CD14-positive monocyte (primary cell): ENCODE results near the gene MMP2. TPM values are rescaled to one million over a fixed set of nuclear protein-coding genes. Genes with fewer than 3 reads are reported as not detected.

Experiments used
- DNase-seq, 3 donors: peaks; one replicate each; pipeline ENCODE4 v3.0.0-alpha.2; 2011 to 2022
- H2AFZ ChIP-seq: 2 replicates; pipeline ENCODE4 v1.6.0; 2012; ENCODE audit warnings: mild to moderate bottlenecking, low read depth, low read length, inconsistent platforms; ENCODE audit not compliant: insufficient read depth, poor library complexity, severe bottlenecking
- H3K27ac ChIP-seq, 2 donors: 1 replicate in 1 of 2; 2 replicates in 1 of 2; pipeline ENCODE4 v1.5.1; 2012 to 2013; ENCODE audit warnings: low read length in 2 of 2, control low read depth in 1 of 2, inconsistent platforms in 1 of 2, low read depth in 1 of 2, mild to moderate bottlenecking in 1 of 2
- H3K27me3 ChIP-seq, 2 donors: one replicate each; pipeline versions ENCODE4 v1.6.0 to v1.6.1; 2011 to 2013; ENCODE audit warnings: low read length in 2 of 2; ENCODE audit not compliant: control insufficient read depth in 2 of 2, insufficient read depth in 2 of 2
- H3K36me3 ChIP-seq, 2 donors: replicated peaks in 1 of 2; 1 replicate in 1 of 2; 2 replicates in 1 of 2; pipeline versions ENCODE4 v1.5.1 to v1.6.1; 2012 to 2013; ENCODE audit warnings: low read length in 2 of 2, control low read depth in 1 of 2, inconsistent platforms in 1 of 2, mild to moderate bottlenecking in 1 of 2; ENCODE audit not compliant: insufficient read depth in 2 of 2, control insufficient read depth in 1 of 2
- H3K4me1 ChIP-seq, 2 donors: 1 replicate in 1 of 2; 2 replicates in 1 of 2; pipeline versions ENCODE4 v1.5.1 to v1.6.1; 2012 to 2013; ENCODE audit warnings: low read length in 2 of 2, control low read depth in 1 of 2, inconsistent platforms in 1 of 2, mild to moderate bottlenecking in 1 of 2, moderate library complexity in 1 of 2; ENCODE audit not compliant: insufficient read depth in 2 of 2, control insufficient read depth in 1 of 2
- H3K4me2 ChIP-seq: replicated peaks from 2 replicates; pipeline ENCODE3; 2012; ENCODE audit warnings: low read length, moderate library complexity, mild to moderate bottlenecking; ENCODE audit not compliant: poor library complexity, severe bottlenecking; ENCODE audit errors: extremely low read depth
- H3K4me3 ChIP-seq, 3 experiments: fragments of 200-600 bp in 1 of 3; sonication (generic) in 1 of 3; replicated peaks in 1 of 3; 1 replicate in 2 of 3; 2 replicates in 1 of 3; pipeline ENCODE4 v1.5.1; 2011 to 2013; ENCODE audit warnings: low read length in 3 of 3, mild to moderate bottlenecking in 3 of 3, control low read depth in 2 of 3, low read depth in 2 of 3, inconsistent platforms in 1 of 3, moderate library complexity in 1 of 3
- H3K79me2 ChIP-seq: 2 replicates; pipeline ENCODE4 v1.6.0; 2012; ENCODE audit warnings: mild to moderate bottlenecking, control low read depth, inconsistent platforms, low read length, moderate library complexity; ENCODE audit not compliant: insufficient read depth
- H3K9ac ChIP-seq: 2 replicates; pipeline ENCODE4 v1.6.0; 2017; ENCODE audit warnings: low read length, mild to moderate bottlenecking; ENCODE audit not compliant: insufficient read depth, poor library complexity, severe bottlenecking
- H3K9me3 ChIP-seq, 2 donors: replicated peaks in 1 of 2; 1 replicate in 1 of 2; 2 replicates in 1 of 2; pipeline versions ENCODE4 v1.5.1 to v1.6.1; 2012 to 2013; ENCODE audit warnings: low read length in 2 of 2, control low read depth in 1 of 2; ENCODE audit not compliant: control insufficient read depth in 1 of 2, insufficient read depth in 1 of 2
- H4K20me1 ChIP-seq: 2 replicates; pipeline ENCODE4 v1.6.0; 2012; ENCODE audit warnings: mild to moderate bottlenecking, low read length, control low read depth, moderate library complexity; ENCODE audit not compliant: insufficient read depth
- H3K27ac Mint-ChIP-seq, 7 donors: one replicate each; pipeline ENCODE4 v1.8.0; 2020; ENCODE audit warnings: mild to moderate bottlenecking in 7 of 7, mixed read lengths in 7 of 7, moderate library complexity in 6 of 7, inconsistent platforms in 2 of 7
- H3K27me3 Mint-ChIP-seq, 3 donors: one replicate each; pipeline ENCODE4 v1.8.0; 2021 to 2022; ENCODE audit warnings: low read depth in 3 of 3, mild to moderate bottlenecking in 3 of 3, mixed read lengths in 3 of 3, moderate library complexity in 3 of 3, inconsistent platforms in 1 of 3
- H3K36me3 Mint-ChIP-seq, 2 donors: one replicate each; pipeline ENCODE4 v1.8.0; 2020; ENCODE audit warnings: mixed read lengths in 2 of 2, inconsistent platforms in 1 of 2, mild to moderate bottlenecking in 1 of 2
- H3K4me1 Mint-ChIP-seq: one replicate; pipeline ENCODE4 v1.8.0; 2020; ENCODE audit warnings: mild to moderate bottlenecking, mixed read lengths
- H3K4me3 Mint-ChIP-seq, 2 donors: one replicate each; pipeline ENCODE4 v1.8.0; 2020; ENCODE audit warnings: mild to moderate bottlenecking in 2 of 2, mixed read lengths in 2 of 2, moderate library complexity in 1 of 2
- H3K9me3 Mint-ChIP-seq, 7 donors: one replicate each; pipeline ENCODE4 v1.8.0; 2020 to 2022; ENCODE audit warnings: mixed read lengths in 7 of 7, mild to moderate bottlenecking in 6 of 7, moderate library complexity in 6 of 7, inconsistent platforms in 2 of 7
- WGBS: methylation state at CpG from one replicate; pipeline ENCODE4 v1.1.5; 2013; ENCODE audit warnings: missing lambda C conversion rate; ENCODE audit not compliant: insufficient coverage; 5-methylcytosine and 5-hydroxymethylcytosine counted together
- intact Hi-C, 2 donors: fragments of 100-400 bp; cut with micrococcal nuclease; formaldehyde crosslinking; loops; one replicate each; pipeline versions ENCODE4 v1.15.0 to v1.15.1; 2023
- polyA plus RNA-seq, 3 donors: library from polyadenylated mRNA; depleted of rRNA in 1 of 3; unstranded in 2 of 3; stranded (reverse) in 1 of 3; fragments of 300-500 nt in 2 of 3; fragments of >200 nt in 1 of 3; fragmentation: Illumina TruSeq in 2 of 3; gene quantifications; 1 replicate in 2 of 3; 2 replicates in 1 of 3; pipeline ENCODE4 v1.2.3, GENCODE V29; 2012 to 2021
- TF ChIP-seq, protein P1 (sequence below): fragments of 200-600 bp; IDR thresholded peaks from one replicate; pipeline ENCODE4 v1.8.0; 2022; ENCODE audit warnings: antibody characterized with exemption, mild to moderate bottlenecking

Gene MMP2
- polyA plus RNA-seq, 3 donors, result not detected

- Histone ChIP-seq H3K9ac (peak within 1 kb of the TSS; percentile 89), H3K4me2 (peak within 1 kb of the TSS; percentile 97), H3K27ac (peak within 1 kb of the TSS; percentile 78 to 83), H3K36me3 (peaks cover 6 to 20% of the 10 kb centered on the region in 2 donors), H3K9me3 (peaks cover 4 to 18% of the 10 kb centered on the region in 2 donors), H2AFZ (peak within 1 kb of the TSS; percentile 89), H3K4me3 (peak within 1 kb of the TSS; percentile 75 to 93 (median 83)), H3K79me2 (peaks cover 51% of the 10 kb centered on the region), H3K27me3 (no peaks in the 10 kb centered on the region), H3K4me1 (peaks cover 22 to 34% of the 10 kb centered on the region in 2 donors), H4K20me1 (peaks cover 14% of the 10 kb centered on the region)
- peaks cover 16 to 20% of the 10 kb centered on the region in 2 donors for H3K36me3 Mint-ChIP-seq
- H3K9me3 Mint-ChIP-seq, result peaks cover 8 to 22% (median 15%) of the 10 kb centered on the region in 7 donors
- peaks cover 38% of the 10 kb centered on the region for H3K4me1 Mint-ChIP-seq
- under 1% methylated on average over 61 of the region's 61 CpGs for WGBS
- DNase-seq, result peak; percentile 76 to 83 (median 81)
- H3K4me3 Mint-ChIP-seq, result peak within 1 kb of the TSS; percentile 90 to 96
- TF ChIP-seq, protein P1, sequence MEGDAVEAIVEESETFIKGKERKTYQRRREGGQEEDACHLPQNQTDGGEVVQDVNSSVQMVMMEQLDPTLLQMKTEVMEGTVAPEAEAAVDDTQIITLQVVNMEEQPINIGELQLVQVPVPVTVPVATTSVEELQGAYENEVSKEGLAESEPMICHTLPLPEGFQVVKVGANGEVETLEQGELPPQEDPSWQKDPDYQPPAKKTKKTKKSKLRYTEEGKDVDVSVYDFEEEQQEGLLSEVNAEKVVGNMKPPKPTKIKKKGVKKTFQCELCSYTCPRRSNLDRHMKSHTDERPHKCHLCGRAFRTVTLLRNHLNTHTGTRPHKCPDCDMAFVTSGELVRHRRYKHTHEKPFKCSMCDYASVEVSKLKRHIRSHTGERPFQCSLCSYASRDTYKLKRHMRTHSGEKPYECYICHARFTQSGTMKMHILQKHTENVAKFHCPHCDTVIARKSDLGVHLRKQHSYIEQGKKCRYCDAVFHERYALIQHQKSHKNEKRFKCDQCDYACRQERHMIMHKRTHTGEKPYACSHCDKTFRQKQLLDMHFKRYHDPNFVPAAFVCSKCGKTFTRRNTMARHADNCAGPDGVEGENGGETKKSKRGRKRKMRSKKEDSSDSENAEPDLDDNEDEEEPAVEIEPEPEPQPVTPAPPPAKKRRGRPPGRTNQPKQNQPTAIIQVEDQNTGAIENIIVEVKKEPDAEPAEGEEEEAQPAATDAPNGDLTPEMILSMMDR, result no peak
- peaks cover 0 to 2% (median 1%) of the 10 kb centered on the region in 3 donors for H3K27me3 Mint-ChIP-seq
- H3K27ac Mint-ChIP-seq, result peak within 1 kb of the TSS; percentile 85 to 93 (median 88)
- intact Hi-C loops, result no loop called here
Observed at GRCh38 chr16:55508941-55509931, 30.2 kb downstream of the MMP2 start, which contains the start of gene LPCAT2. LPCAT2 (plus strand) TSS chr16:55509072; CDS start chr16:55509182, 110 bp downstream.

DNA sequence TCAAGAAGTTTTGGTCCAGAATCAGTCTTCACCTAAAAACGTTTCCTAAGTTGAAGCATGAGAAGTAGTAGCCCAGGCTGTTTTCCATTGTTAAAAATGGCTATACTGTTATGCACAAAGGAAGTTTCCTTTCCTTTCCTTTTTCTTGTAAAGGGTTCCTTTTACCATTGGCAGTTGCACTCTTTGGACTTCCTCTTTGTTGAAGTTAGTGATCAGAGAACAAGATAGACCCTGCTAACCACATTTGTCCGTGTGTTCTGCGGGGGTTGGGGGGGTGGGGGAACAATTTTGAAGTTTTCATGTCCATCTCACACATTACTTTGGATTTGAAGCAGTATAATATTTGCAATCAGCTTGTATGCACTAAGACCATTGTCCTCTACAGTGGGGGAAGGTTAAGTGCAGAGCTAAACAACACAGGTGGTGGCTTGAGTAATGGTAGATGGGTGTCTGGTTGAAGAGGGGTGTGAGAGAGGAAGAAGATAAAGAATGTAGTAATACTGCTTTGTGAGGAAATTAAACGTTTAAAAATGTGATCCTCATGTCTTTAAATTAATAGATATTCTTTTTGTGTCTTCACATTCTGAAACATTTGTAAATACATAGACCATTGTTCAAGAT lies 31.3 kb downstream of the MMP2 start:
- no CpG with 5 or more reads among the region's 4 CpGs for WGBS
- Histone ChIP-seq H2AFZ (peak overlapping the region; percentile 89), H3K9ac (peak overlapping the region; percentile 89), H4K20me1 (peaks cover 24% of the 10 kb centered on the region), H3K4me1 (peaks cover 22 to 34% of the 10 kb centered on the region in 2 donors), H3K27ac (peak overlapping the region; percentile 78 to 83), H3K79me2 (peaks cover 62% of the 10 kb centered on the region), H3K36me3 (peaks cover 6 to 20% of the 10 kb centered on the region in 2 donors), H3K9me3 (peaks cover 4 to 18% of the 10 kb centered on the region in 2 donors), H3K4me2 (peak overlapping the region; percentile 97), H3K4me3 (peak overlapping the region; percentile 75 to 93 (median 83)), H3K27me3 (no peaks in the 10 kb centered on the region)
- Mint-ChIP-seq H3K36me3 (peaks cover 18 to 25% of the 10 kb centered on the region in 2 donors), H3K27me3 (peaks cover 0 to 2% (median 1%) of the 10 kb centered on the region in 3 donors), H3K9me3 (peaks cover 12 to 24% (median 19%) of the 10 kb centered on the region in 7 donors), H3K4me3 (peak overlapping the region; percentile 90 to 96), H3K27ac (peak overlapping the region; percentile 85 to 93 (median 88)), H3K4me1 (peaks cover 38% of the 10 kb centered on the region)
- intact Hi-C loops, result no loop called here
- TF ChIP-seq, protein P1, result no peak
- DNase-seq, result peak in 2 of 3 donors; percentile 41 to 62
